Measurements from ENCODE around the gene KCNJ11.

Gene KCNJ11

DNA sequence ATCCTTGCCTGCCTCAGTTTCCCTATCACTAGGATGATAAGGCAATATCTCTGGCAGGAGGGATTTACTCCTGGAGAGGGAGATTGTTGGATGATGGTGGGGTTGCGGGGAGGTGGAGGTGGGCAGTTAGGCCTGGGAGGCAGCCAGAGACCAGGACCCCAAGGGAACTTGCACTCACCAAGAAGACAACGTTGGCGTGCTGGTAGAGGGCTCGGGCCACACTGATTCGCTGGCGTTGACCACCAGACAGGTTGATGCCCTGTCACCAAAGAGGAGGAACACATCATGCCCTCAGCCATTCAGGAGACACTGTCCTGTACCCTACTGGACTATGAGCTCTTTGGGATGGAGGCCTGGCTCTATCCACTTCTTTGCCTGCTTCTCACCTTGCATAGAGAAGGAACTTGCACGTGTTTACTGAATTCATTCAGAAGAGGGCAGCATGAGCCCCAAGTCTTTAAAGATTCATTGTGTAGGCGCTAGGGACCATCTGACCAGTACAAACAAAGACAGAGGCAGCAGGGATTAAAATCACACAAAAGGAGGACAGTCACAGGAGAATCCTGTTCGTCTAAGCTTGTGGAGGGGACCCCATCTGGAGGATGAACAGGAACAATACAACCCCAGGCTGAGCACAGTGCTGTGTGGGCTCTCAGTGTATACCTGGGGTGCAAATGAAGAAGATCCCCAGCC is 24.2 kb upstream of the KCNJ11 start:
- TF ChIP-seq SIN3A (IDR thresholded peaks at IDR 0.05; ENCODE audit: borderline replicate concordance, insufficient read depth, low read length) (no peak), TAF1 (IDR thresholded peaks at IDR 0.05; ENCODE audit: borderline replicate concordance, insufficient read depth, low read length) (no peak), REST (IDR thresholded peaks at IDR 0.05; ENCODE audit: insufficient read depth in 1 of 2, low read depth in 2 of 2, low read length in 2 of 2) (no peak), POLR2AphosphoS5 (IDR thresholded peaks at IDR 0.05; ENCODE audit: low read depth, low read length) (no peak), FOXP2 (optimal IDR thresholded peaks at IDR 0.05; ENCODE audit: borderline replicate concordance, extremely low read depth, extremely low read length, insufficient read depth) (no peak)

DNA sequence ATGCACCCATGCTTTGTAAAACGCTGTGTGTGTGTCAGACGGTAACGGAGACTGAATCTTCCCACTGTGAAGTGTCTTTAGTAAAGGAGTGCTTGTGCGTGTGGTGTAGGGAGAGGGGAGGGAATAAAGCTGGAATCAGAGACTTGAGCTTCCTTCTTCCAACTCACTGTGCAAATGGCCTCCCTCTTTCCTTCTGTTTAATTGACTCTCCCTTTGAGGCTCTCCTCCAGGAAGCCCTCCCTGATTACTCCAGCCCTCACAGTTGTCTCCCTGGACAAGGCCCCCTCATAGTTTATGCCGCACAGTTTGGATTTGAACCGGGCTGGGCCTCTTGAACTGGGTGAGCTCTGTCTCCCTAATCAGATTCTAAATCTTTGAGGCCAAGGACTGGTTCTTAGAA is 23.0 kb upstream of the KCNJ11 start:
- TF ChIP-seq TAF1 (IDR thresholded peaks at IDR 0.05; ENCODE audit: borderline replicate concordance, insufficient read depth, low read length) (no peak), REST (IDR thresholded peaks at IDR 0.05; ENCODE audit: insufficient read depth in 1 of 2, low read depth in 2 of 2, low read length in 2 of 2) (no peak), POLR2AphosphoS5 (IDR thresholded peaks at IDR 0.05; ENCODE audit: low read depth, low read length) (no peak), FOXP2 (optimal IDR thresholded peaks at IDR 0.05; ENCODE audit: borderline replicate concordance, extremely low read depth, extremely low read length, insufficient read depth) (no peak), SIN3A (IDR thresholded peaks at IDR 0.05; ENCODE audit: borderline replicate concordance, insufficient read depth, low read length) (no peak)

- TF ChIP-seq FOXP2 (optimal IDR thresholded peaks at IDR 0.05; ENCODE audit: borderline replicate concordance, extremely low read depth, extremely low read length, insufficient read depth), result no peak
- TF ChIP-seq POLR2AphosphoS5 (IDR thresholded peaks at IDR 0.05; ENCODE audit: low read depth, low read length), result no peak
- TF ChIP-seq TAF1 (IDR thresholded peaks at IDR 0.05; ENCODE audit: borderline replicate concordance, insufficient read depth, low read length), result no peak
- TF ChIP-seq SIN3A (IDR thresholded peaks at IDR 0.05; ENCODE audit: borderline replicate concordance, insufficient read depth, low read length), result no peak
Observed at GRCh38 chr11:17410606-17411379, 22.3 kb upstream of the KCNJ11 start.

- no peak for TF ChIP-seq SIN3A (IDR thresholded peaks at IDR 0.05; ENCODE audit: borderline replicate concordance, insufficient read depth, low read length)
- TF ChIP-seq POLR2AphosphoS5 (IDR thresholded peaks at IDR 0.05; ENCODE audit: low read depth, low read length), result no peak
- TF ChIP-seq TAF1 (IDR thresholded peaks at IDR 0.05; ENCODE audit: borderline replicate concordance, insufficient read depth, low read length), result no peak
- TF ChIP-seq FOXP2 (optimal IDR thresholded peaks at IDR 0.05; ENCODE audit: borderline replicate concordance, extremely low read depth, extremely low read length, insufficient read depth), result no peak
- TF ChIP-seq REST (IDR thresholded peaks at IDR 0.05; ENCODE audit: insufficient read depth in 1 of 2, low read depth in 2 of 2, low read length in 2 of 2), result no peak
Observed at GRCh38 chr11:17408641-17409040, 20.2 kb upstream of the KCNJ11 start.

DNA sequence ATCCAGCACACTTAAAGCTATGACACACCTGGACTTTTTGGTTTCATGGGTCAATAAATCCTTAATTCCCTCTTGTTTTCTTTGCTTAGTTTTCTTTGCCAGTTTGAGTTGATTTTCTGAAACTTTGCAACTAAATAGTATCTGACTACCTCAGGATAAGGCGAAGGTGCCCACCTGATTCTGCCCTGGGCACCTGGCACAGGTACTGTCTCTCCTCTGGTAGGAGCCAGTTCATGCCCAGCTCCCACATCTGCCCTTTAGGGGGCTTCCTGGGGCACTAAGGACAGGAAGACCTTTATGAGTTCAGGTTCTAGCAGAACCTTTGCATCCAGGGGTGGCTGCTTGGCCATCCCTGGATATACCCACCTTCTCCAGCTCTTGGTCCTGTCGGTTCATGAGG is 19.6 kb upstream of the KCNJ11 start:
- TF ChIP-seq TAF1 (IDR thresholded peaks at IDR 0.05; ENCODE audit: borderline replicate concordance, insufficient read depth, low read length) (no peak), FOXP2 (optimal IDR thresholded peaks at IDR 0.05; ENCODE audit: borderline replicate concordance, extremely low read depth, extremely low read length, insufficient read depth) (no peak)

DNA sequence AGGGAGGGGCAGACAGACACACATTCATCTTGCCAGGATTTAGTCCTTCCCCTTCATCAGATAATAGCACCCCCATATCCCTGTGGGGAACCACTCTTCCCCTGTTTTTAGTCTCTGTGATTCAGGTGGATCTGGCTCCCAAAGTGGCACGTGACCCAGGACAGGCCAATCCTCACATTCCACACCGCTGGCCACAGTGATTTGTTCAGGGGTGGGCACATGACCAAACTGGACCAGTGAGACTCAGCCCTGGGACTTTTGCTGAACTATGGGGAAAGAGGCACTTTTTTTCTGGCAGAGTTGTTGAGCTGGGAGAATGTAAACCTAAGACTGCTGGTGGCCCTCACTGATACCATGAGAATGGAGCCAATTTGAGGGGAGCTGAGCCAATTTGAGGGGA is 19.1 kb upstream of the KCNJ11 start:
- TF ChIP-seq SIN3A (IDR thresholded peaks at IDR 0.05; ENCODE audit: borderline replicate concordance, insufficient read depth, low read length) (no peak), TAF1 (IDR thresholded peaks at IDR 0.05; ENCODE audit: borderline replicate concordance, insufficient read depth, low read length) (no peak), FOXP2 (optimal IDR thresholded peaks at IDR 0.05; ENCODE audit: borderline replicate concordance, extremely low read depth, extremely low read length, insufficient read depth) (no peak), POLR2AphosphoS5 (IDR thresholded peaks at IDR 0.05; ENCODE audit: low read depth, low read length) (no peak), REST (IDR thresholded peaks at IDR 0.05; ENCODE audit: insufficient read depth in 1 of 2, low read depth in 2 of 2, low read length in 2 of 2) (no peak)

Data from PFSK-1 (cell line).